IPS-NIHi11 (cell line): ENCODE data around the gene PFDN4.

Experiments
- DNase-seq: peaks from one replicate; pipeline ENCODE4 v3.0.0; 2012; ENCODE audit warnings: mixed read lengths, low spot score

PFDN4 gene

DNA sequence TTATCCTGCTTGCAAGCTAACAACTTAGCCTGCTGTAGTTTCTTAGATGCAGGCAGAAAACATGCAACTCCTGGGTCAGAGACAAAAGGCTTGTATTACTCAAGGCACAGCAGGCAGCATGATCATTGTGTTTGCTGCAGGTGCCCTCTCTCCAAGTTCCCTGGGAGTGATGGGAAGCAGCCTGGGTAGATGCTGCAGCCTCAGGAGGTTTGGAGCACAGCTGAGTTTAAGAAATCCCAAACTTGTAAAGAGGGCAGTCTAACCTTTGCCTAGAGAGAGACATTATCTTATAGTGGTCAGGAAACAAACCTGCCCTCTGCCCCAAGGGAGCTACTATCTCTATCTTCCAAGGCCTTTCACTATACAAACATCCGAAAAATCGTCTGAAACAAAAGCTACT, 61.1 kb downstream of the PFDN4 start:
- peak; percentile 37 for DNase-seq
